Measurements from ENCODE around the gene BYSL.

DNA sequence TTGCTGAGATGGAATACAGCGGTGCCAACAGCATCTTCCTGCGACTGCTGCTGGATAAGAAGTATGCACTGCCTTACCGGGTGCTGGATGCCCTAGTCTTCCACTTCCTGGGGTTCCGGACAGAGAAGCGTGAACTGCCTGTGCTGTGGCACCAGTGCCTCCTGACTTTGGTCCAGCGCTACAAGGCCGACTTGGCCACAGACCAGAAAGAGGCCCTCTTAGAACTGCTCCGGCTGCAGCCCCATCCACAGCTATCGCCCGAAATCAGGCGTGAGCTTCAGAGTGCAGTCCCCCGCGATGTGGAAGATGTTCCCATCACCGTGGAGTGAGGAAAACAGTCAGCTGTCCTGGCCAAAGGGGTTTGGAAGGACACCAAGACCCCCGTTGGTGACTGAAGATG is 11.1 kb downstream of the BYSL start:
- TF ChIP-seq, protein P1, sequence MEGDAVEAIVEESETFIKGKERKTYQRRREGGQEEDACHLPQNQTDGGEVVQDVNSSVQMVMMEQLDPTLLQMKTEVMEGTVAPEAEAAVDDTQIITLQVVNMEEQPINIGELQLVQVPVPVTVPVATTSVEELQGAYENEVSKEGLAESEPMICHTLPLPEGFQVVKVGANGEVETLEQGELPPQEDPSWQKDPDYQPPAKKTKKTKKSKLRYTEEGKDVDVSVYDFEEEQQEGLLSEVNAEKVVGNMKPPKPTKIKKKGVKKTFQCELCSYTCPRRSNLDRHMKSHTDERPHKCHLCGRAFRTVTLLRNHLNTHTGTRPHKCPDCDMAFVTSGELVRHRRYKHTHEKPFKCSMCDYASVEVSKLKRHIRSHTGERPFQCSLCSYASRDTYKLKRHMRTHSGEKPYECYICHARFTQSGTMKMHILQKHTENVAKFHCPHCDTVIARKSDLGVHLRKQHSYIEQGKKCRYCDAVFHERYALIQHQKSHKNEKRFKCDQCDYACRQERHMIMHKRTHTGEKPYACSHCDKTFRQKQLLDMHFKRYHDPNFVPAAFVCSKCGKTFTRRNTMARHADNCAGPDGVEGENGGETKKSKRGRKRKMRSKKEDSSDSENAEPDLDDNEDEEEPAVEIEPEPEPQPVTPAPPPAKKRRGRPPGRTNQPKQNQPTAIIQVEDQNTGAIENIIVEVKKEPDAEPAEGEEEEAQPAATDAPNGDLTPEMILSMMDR (conservative IDR thresholded peaks at IDR 0.05; ENCODE audit: low read length) = no peak
- no peak for TF ChIP-seq EZH2phosphoT487 (IDR thresholded peaks at IDR 0.05; ENCODE audit: borderline replicate concordance)
